ENCODE results near the gene IPMK. TPM values are rescaled to one million over a fixed set of nuclear protein-coding genes. Genes with fewer than 3 reads are reported as not detected.
A peak's percentile ranks its signal among the peaks of the same experiment; 100 is the strongest.

Gene IPMK
- total RNA-seq, 1 donor from 2014 or later: 6.7 TPM

DNA sequence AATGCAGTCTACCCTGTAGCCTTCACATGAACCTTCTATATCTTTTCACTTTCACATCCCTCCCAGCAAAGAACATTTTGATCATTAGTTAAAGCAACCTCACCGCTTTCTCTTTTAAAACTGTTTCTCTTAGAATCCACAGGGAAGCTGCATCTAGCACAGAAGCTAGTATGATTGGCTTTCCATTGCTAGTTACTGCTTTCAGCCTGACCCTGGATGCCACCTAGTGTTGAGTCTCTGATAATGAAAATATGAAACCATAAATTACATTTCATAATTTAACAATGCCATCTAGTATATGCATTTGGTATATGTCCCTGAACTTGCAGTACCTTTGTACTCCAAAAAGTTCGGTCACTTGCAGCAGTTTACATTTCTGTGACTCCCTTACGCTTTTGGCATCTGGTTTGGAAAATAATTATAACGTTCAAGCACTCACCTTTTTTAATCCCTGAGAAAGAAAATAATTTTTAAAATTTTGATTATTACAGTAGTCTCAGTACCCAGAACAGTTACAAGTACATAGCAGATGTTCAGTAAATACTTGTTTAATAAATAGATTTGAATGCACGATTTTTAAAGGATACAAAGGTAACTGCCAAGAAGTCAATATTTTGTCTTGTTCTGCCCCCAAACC, 24.0 kb upstream of the IPMK start:
- H3K27ac Mint-ChIP-seq (ENCODE audit: unreplicated experiment): no peak overlapping the region
- no peaks in the 10 kb centered on the region for H3K4me1 Mint-ChIP-seq
- no peak for DNase-seq (ENCODE audit: low read depth, low spot score)

DNA sequence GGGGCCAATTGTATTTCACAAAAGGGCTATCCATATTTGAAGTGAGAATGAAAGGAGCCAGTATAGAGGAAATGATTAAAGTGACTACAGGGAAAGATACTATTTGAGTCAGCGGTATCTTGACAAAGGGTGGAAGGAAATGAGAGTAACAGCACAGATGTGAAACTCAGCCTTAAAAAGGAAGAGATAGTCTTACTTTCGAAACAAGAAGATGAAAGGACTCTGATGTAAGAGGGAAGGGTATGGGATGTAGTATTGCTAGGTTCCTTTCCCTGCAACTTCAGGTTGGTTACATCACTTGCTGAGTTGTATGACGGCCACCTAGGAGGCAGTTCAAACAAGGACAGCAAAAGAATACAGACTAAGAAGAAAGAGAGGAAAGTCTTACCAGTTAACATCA, 14.9 kb upstream of the IPMK start:
- Mint-ChIP-seq H3K9me3 (no peaks in the 10 kb centered on the region), H3K27ac (ENCODE audit: unreplicated experiment) (no peak overlapping the region), H3K4me1 (no peaks in the 10 kb centered on the region), H3K27me3 (ENCODE audit: low read depth) (no peaks in the 10 kb centered on the region), H3K4me3 (no peak overlapping the region), H3K36me3 (ENCODE audit: low read depth) (peaks cover 19% of the 10 kb centered on the region)
- TF ChIP-seq, protein P1, sequence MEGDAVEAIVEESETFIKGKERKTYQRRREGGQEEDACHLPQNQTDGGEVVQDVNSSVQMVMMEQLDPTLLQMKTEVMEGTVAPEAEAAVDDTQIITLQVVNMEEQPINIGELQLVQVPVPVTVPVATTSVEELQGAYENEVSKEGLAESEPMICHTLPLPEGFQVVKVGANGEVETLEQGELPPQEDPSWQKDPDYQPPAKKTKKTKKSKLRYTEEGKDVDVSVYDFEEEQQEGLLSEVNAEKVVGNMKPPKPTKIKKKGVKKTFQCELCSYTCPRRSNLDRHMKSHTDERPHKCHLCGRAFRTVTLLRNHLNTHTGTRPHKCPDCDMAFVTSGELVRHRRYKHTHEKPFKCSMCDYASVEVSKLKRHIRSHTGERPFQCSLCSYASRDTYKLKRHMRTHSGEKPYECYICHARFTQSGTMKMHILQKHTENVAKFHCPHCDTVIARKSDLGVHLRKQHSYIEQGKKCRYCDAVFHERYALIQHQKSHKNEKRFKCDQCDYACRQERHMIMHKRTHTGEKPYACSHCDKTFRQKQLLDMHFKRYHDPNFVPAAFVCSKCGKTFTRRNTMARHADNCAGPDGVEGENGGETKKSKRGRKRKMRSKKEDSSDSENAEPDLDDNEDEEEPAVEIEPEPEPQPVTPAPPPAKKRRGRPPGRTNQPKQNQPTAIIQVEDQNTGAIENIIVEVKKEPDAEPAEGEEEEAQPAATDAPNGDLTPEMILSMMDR (conservative IDR thresholded peaks at IDR 0.05): no peak
- no peak for DNase-seq (ENCODE audit: low read depth, low spot score)

More for the DNA sequence above, 24.0 kb upstream of the IPMK start:
- Mint-ChIP-seq H3K27me3 (ENCODE audit: low read depth) (no peaks in the 10 kb centered on the region), H3K4me3 (no peak overlapping the region), H3K9me3 (no peaks in the 10 kb centered on the region), H3K36me3 (ENCODE audit: low read depth) (no peaks in the 10 kb centered on the region)
- TF ChIP-seq, protein P1 (conservative IDR thresholded peaks at IDR 0.05): peak; percentile 79

DNA sequence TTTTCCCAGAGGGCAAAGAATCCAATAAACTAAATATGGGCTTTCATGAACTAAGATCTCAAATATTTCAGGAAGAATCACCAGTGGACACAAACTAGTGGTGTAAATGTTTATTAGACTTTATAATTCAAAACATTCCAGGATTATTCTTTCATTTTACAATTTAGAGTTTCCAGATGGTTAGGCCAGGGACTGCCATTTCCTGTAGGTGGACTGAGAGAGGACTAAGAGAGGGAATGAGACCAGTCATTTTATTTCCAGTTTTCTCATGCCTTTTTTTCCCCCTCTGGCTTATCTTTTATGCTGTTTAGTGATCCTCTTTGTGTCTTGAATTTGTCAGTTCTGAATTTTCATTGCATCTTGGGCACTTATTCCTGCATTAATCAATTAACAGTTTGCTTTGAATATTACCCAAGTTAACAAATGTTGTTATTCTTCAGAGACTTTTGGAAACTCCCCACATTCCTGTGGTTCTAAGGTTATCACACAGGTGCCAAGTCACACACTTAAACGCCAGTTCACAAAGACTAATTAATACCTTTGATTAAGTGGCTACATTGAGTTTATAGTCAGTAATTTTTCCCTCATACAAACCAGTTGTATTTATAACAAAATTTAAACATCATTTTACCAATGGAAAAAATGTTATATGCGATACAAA, 13.5 kb upstream of the IPMK start:
- no peak for DNase-seq (ENCODE audit: low read depth, low spot score)
- no peak overlapping the region for H3K4me3 Mint-ChIP-seq
- H3K4me1 Mint-ChIP-seq: no peaks in the 10 kb centered on the region
- no peak overlapping the region for H3K27ac Mint-ChIP-seq (ENCODE audit: unreplicated experiment)
- TF ChIP-seq, protein P1 (conservative IDR thresholded peaks at IDR 0.05): no peak
- H3K27me3 Mint-ChIP-seq (ENCODE audit: low read depth): no peaks in the 10 kb centered on the region
- peaks cover 19% of the 10 kb centered on the region for H3K36me3 Mint-ChIP-seq (ENCODE audit: low read depth)
- no peaks in the 10 kb centered on the region for H3K9me3 Mint-ChIP-seq

DNA sequence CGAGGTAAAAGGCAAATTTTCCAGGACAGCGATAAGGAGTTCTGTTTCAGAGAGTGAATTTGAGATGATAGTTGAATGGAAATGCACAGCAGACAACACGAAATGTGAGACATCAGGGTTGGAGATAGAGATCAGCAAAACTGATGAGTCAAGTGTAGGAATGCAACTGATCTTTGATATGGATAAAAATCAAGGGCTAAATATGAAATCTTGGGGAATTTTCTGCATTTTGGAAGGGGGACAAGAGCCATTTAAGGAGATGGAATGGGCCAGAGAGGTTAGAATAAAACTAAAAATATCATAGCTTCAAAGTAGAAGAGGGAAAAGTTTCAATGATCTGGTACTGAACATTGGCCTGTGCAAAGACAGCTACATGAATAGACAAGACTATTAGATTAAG, 12.8 kb upstream of the IPMK start:
- no peaks in the 10 kb centered on the region for H3K9me3 Mint-ChIP-seq
- H3K27me3 Mint-ChIP-seq (ENCODE audit: low read depth): no peaks in the 10 kb centered on the region
- DNase-seq (ENCODE audit: low read depth, low spot score): no peak
- peaks cover 4% of the 10 kb centered on the region for H3K4me1 Mint-ChIP-seq
- peaks cover 19% of the 10 kb centered on the region for H3K36me3 Mint-ChIP-seq (ENCODE audit: low read depth)
- H3K4me3 Mint-ChIP-seq: no peak overlapping the region
- no peak overlapping the region for H3K27ac Mint-ChIP-seq (ENCODE audit: unreplicated experiment)
- TF ChIP-seq, protein P1 (conservative IDR thresholded peaks at IDR 0.05): no peak

DNA sequence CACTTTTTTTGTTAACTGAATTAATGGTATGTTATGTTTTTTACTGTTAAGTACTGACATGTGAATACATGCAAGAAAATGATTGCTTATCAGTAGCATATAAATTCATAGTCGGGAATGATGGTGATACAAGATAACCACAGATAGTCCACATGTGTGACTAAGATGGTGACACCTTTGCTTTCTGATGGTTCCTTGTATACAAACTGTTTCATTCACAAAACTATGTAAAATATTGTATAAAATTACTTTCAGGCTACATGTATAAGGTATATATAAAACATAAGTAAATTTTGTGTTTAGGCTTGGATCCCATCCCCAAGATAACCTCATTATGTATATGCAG, 11.2 kb upstream of the IPMK start:
- H3K9me3 Mint-ChIP-seq: no peaks in the 10 kb centered on the region
- no peak overlapping the region for H3K4me3 Mint-ChIP-seq
- no peak for DNase-seq (ENCODE audit: low read depth, low spot score)
- H3K4me1 Mint-ChIP-seq: peaks cover 4% of the 10 kb centered on the region
- no peaks in the 10 kb centered on the region for H3K27me3 Mint-ChIP-seq (ENCODE audit: low read depth)
- no peak overlapping the region for H3K27ac Mint-ChIP-seq (ENCODE audit: unreplicated experiment)
- TF ChIP-seq, protein P1 (conservative IDR thresholded peaks at IDR 0.05): no peak
- peaks cover 19% of the 10 kb centered on the region for H3K36me3 Mint-ChIP-seq (ENCODE audit: low read depth)

Data from neural crest cell (in vitro differentiated cells).